Hindlimb muscle (tissue), 1 donor: ENCODE results near the gene PIP4K2A. TPM values are rescaled to one million over a fixed set of nuclear protein-coding genes. Genes with fewer than 3 reads are reported as not detected.
"Not testable (repeated sequence)": the region's sequence is repeated elsewhere in the genome, so short reads cannot be mapped to it uniquely, and the experiment has no call there.

Experiments used
- DNase-seq: peaks from one replicate; pipeline ENCODE4 v3.0.0-alpha.2; 2013
- polyA plus RNA-seq: library from polyadenylated mRNA; unstranded; fragments of 120-200 nt; gene quantifications from one replicate; pipeline ENCODE4 v1.2.1, GENCODE V29; 2013; ENCODE audit not compliant: insufficient read length

The PIP4K2A gene
- polyA plus RNA-seq, 1 donor = 19.9 TPM

- no peak for DNase-seq
Observed at GRCh38 chr10:22504766-22505165, 209.6 kb downstream of the PIP4K2A start.

DNA sequence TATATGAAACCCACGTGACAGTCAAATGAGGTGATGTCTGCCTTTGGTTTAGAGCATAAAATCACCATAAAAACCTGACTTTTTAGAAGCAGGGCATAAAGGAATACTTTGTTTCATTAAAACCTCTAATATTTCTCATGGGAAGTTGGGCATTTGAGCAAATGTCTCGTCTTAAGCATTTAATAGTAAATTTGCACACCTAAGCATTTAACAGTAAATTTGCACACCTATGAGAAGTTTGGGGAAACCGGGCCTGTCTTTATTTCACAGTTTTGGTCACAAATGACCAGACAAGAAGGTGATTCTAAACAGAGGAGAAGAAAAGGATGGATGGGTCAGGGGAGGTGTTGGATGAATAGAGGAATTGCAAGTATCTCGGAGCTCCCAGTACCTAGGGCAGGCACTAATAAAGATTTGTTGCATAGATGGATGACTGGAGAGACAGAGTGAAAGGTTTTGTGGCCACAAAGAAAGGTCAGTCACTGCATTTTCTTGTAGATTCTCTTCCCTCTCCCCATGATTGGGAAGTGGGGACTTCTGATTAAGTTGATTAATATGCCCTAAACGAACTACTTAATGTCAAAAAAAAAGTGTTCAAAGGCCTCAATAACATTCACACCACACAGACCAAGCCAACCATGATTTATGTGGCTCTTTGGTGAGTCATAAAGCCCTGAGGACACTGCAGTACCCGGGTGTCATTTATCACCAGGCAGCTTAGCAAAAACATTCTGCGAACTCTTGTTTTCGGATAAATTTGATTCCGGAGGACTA is 210.9 kb downstream of the PIP4K2A start:
- DNase-seq = no peak

GRCh38 chr10:22501863-22502262 is 212.5 kb downstream of the PIP4K2A start:
- DNase-seq = no peak

DNA sequence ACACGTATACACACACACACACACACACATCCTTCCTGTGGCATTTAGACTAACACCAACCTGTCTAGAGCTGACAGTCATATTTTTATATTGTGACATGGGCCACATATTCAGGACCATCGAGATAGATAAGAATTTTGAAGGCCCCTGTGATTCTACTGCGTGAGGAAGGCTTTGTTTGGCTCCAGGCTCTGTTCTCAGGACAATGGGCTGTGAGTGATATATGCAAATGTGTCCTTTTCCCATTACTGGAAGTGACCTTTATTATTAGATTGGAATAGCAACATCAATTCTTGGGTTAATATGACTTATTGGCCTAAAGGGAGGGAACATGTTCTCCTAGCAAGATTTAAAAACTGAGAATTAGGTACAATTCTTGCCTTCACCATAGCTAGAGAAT is 213.0 kb downstream of the PIP4K2A start:
- no peak for DNase-seq

GRCh38 chr10:22500656-22501340 is 213.6 kb downstream of the PIP4K2A start:
- peak; percentile 61 for DNase-seq

DNA sequence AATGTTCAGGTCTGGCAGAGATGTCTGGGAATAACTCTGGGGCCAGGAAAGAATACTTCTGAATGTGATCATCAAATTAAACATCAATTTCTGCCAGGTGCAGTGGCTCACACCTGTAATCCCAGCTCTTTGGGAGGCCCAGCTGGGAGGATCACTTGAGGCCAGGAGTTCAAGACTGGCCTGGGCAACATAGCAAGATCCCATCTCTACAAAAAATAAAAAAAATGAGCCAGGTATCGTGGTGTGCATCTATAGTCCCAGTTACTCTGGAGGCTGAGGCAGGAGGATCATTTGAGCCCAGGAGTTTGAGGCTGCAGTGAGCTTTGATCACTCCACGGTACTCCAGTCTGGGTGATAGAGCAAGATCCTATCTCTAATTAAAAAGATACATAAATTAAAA is 214.4 kb downstream of the PIP4K2A start:
- DNase-seq = not testable (repeated sequence)

GRCh38 chr10:22495396-22495795 is 219.0 kb downstream of the PIP4K2A start:
- DNase-seq = no peak

DNA sequence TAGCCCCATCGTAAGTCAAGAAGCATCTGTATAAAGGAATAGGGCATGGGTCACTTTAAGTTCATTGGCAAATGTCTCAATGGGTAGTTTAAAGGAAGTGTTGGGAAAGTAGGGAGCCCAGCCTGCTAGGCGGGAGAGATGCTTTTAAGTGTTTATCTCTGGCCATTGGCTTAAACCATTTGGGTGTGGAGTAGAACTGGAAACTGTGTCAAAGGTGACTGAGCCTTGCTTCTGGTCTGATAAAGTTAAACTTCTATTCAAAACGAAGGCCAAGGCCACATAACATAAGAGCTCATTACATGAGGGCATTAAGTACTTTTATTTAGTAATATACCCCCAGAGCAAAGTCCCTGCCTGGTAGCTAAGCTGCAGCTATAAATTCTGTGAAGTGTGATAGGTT is 220.4 kb downstream of the PIP4K2A start:
- DNase-seq = no peak

GRCh38 chr10:22491931-22492615 is 222.3 kb downstream of the PIP4K2A start:
- DNase-seq = no peak

GRCh38 chr10:22491480-22491879 is 222.9 kb downstream of the PIP4K2A start:
- DNase-seq = no peak

GRCh38 chr10:22489975-22490374 is 224.4 kb downstream of the PIP4K2A start:
- no peak for DNase-seq

- DNase-seq = no peak
Observed at GRCh38 chr10:22489467-22489866, 224.9 kb downstream of the PIP4K2A start.

- DNase-seq = no peak
Observed at GRCh38 chr10:22486431-22486830, 227.9 kb downstream of the PIP4K2A start.

Other genes with a start within 250 kb of the PIP4K2A start
- gene ARMC3, start 213.5 kb upstream of the PIP4K2A start, polyA plus RNA-seq = not detected